HepG2 (cell line): Measurements from ENCODE around the gene GFER. TPM values are rescaled to one million over a fixed set of nuclear protein-coding genes. Genes with fewer than 3 reads are reported as not detected.

Experiments used
- FOSL2 ChIP-seq: sonication (generic); formaldehyde crosslinking; IDR thresholded peaks from 2 replicates; pipeline ENCODE4 v1.4.0; 2020; ENCODE audit warnings: missing genetic modification reagents
- MYPOP ChIP-seq: sonication (generic); formaldehyde crosslinking; IDR thresholded peaks from 2 replicates; pipeline ENCODE4 v1.8.1; 2023; ENCODE audit warnings: mild to moderate bottlenecking, moderate library complexity, missing genetic modification reagents
- POLR2A ChIP-seq, 2 experiments: IDR thresholded peaks; 2 replicates each; pipeline ENCODE4 v1.6.1; 2011; ENCODE audit warnings: low read depth in 2 of 2, low read length in 2 of 2, mild to moderate bottlenecking in 1 of 2, moderate library complexity in 1 of 2; ENCODE audit not compliant: insufficient read depth in 1 of 2
- TAF15 ChIP-seq: fragments of 200-400 bp; formaldehyde crosslinking; IDR thresholded peaks from one replicate; pipeline ENCODE4 v1.6.1; 2018; ENCODE audit warnings: mild to moderate bottlenecking, low read depth, low read length; ENCODE audit not compliant: poor library complexity, severe bottlenecking
- ZBTB14 ChIP-seq: sonication (generic); formaldehyde crosslinking; IDR thresholded peaks from 2 replicates; pipeline ENCODE4 v1.4.0; 2020; ENCODE audit warnings: missing genetic modification reagents
- ZBTB25 ChIP-seq: IDR thresholded peaks from 2 replicates; pipeline ENCODE4 v1.6.1; 2018; ENCODE audit warnings: missing genetic modification reagents
- ZBTB40 ChIP-seq, 2 experiments: fragments of 450-650 bp in 1 of 2; sonication (generic) in 1 of 2; formaldehyde crosslinking in 1 of 2; IDR thresholded peaks; 2 replicates each; pipeline versions ENCODE4 v1.6.1 to v1.8.0; 2016 to 2022; ENCODE audit warnings: antibody characterized with exemption in 1 of 2, mild to moderate bottlenecking in 1 of 2, missing genetic modification reagents in 1 of 2
- ZGPAT ChIP-seq: IDR thresholded peaks from 2 replicates; pipeline ENCODE4 v1.6.1; 2016; ENCODE audit warnings: mild to moderate bottlenecking
- ZNF280D ChIP-seq: sonication (generic); formaldehyde crosslinking; IDR thresholded peaks from 2 replicates; pipeline ENCODE4 v1.5.1; 2020; ENCODE audit warnings: mild to moderate bottlenecking, missing genetic modification reagents
- ZSCAN9 ChIP-seq: IDR thresholded peaks from 2 replicates; pipeline ENCODE4 v1.6.1; 2016; ENCODE audit warnings: borderline replicate concordance
- polyA plus RNA-seq, 8 experiments: library from polyadenylated mRNA; depleted of rRNA in 3 of 8; stranded (reverse) in 7 of 8; unstranded in 1 of 8; fragments of >200 nt; fragmentation: Illumina TruSeq in 4 of 8; extraction: Trizol in 4 of 8; gene quantifications; 2 replicates each; pipeline versions ENCODE4 v1.2.1 to v1.2.3, GENCODE V29; 2011 to 2016; ENCODE audit warnings: low read depth in 4 of 8, missing spikeins in 1 of 8, mixed read lengths in 1 of 8; ENCODE audit not compliant: insufficient read depth in 1 of 8
- total RNA-seq, 5 experiments: library from RNA; depleted of rRNA; stranded (reverse); fragments of >200 nt; fragmentation: Illumina TruSeq; extraction: Trizol; gene quantifications; 2 replicates each; pipeline ENCODE4 v1.2.3, GENCODE V29; 2016; ENCODE audit warnings: low read depth in 1 of 5

The GFER gene
- total and polyA plus RNA-seq, 2 of the 13 experiments (the other 11 are each of a cell fraction or from before 2014, with no cell fraction given) = 28.6 to 71.7 TPM

GRCh38 chr16:1963806-1964505 lies 20.0 kb upstream of the GFER start (continued):
- TF ChIP-seq ZBTB14 (CRISPR knock-in tag) (no peak), ZSCAN9 (no peak), FOSL2 (CRISPR knock-in tag) (0 out of 2 replicates have a peak, but pooled peaks have one; percentile 4), MYPOP (0 out of 2 replicates have a peak, but pooled peaks have one; percentile 16), POLR2A (IDR thresholded peaks at IDR 0.05; ENCODE audit: insufficient read depth in 1 of 2, low read depth in 2 of 2, low read length in 2 of 2) (0 out of 4 replicates have a peak, but pooled peaks of 1 of the 2 experiments have one; percentile 24), ZGPAT (no peak), ZNF280D (CRISPR knock-in tag) (no peak), TAF15 (no peak), ZBTB40 (IDR thresholded peaks at IDR 0.05) (no peak), ZBTB40 (CRISPR knock-in tag; IDR thresholded peaks at IDR 0.05) (no peak), ZBTB25 (CRISPR knock-in tag) (no peak)
